Right lobe of liver (tissue), 6 donors: Measurements from ENCODE around the gene GPR89A. TPM values are rescaled to one million over a fixed set of nuclear protein-coding genes. Genes with fewer than 3 reads are reported as not detected.
A peak's percentile ranks its signal among the peaks of the same experiment; 100 is the strongest.
"Not testable (repeated sequence)": the region's sequence is repeated elsewhere in the genome, so short reads cannot be mapped to it uniquely, and the experiment has no call there.

Source experiments
- ATAC-seq, 4 donors: fragments of 200-7000 bp; cut with Tn5 transposase; one replicate each; pipeline ENCODE4 v1.9.1; 2020; ENCODE audit warnings: mild to moderate bottlenecking in 4 of 4, moderate library complexity in 4 of 4
- DNase-seq, 3 donors: peaks; one replicate each; pipeline ENCODE4 v3.0.0-alpha.2; 2020
- H3K27ac ChIP-seq, 3 donors: fragments of 200-600 bp; one replicate each; pipeline ENCODE4 v1.8.0; 2022
- H3K27me3 ChIP-seq, 2 donors: fragments of 200-600 bp; one replicate each; pipeline ENCODE4 v1.8.0; 2022
- H3K36me3 ChIP-seq, 4 donors: fragments of 200-600 bp; sonication (generic) in 1 of 4; one replicate each; pipeline versions ENCODE4 v1.5.1 to v1.8.0; 2017 to 2022; ENCODE audit warnings: control low read depth in 1 of 4
- H3K4me1 ChIP-seq, 4 donors: fragments of 200-600 bp; sonication (generic) in 1 of 4; one replicate each; pipeline versions ENCODE4 v1.5.1 to v1.8.0; 2017 to 2022; ENCODE audit warnings: control low read depth in 1 of 4
- H3K4me3 ChIP-seq, 3 donors: fragments of 200-600 bp; one replicate each; pipeline ENCODE4 v1.8.0; 2022
- H3K9me3 ChIP-seq, 4 donors: fragments of 200-600 bp; sonication (generic) in 1 of 4; one replicate each; pipeline versions ENCODE4 v1.5.1 to v1.8.0; 2017 to 2022; ENCODE audit warnings: control low read depth in 1 of 4
- CTCF ChIP-seq, 4 donors: fragments of 200-600 bp in 3 of 4; fragments of 450-650 bp in 1 of 4; IDR thresholded peaks; one replicate each; pipeline versions ENCODE4 v1.5.1 to v1.8.0; 2016 to 2022; ENCODE audit warnings: antibody characterized with exemption in 4 of 4, mild to moderate bottlenecking in 2 of 4
- POLR2A ChIP-seq: fragments of 450-650 bp; IDR thresholded peaks from one replicate; pipeline ENCODE4 v1.6.1; 2017; ENCODE audit warnings: antibody characterized with exemption, mild to moderate bottlenecking
- WGBS: methylation state at CpG from one replicate; pipeline ENCODE4 v1.1.6; 2018; ENCODE audit warnings: low coverage, low lambda C conversion rate; ENCODE audit not compliant: insufficient coverage; ENCODE audit errors: missing lambda C conversion rate; 5-methylcytosine and 5-hydroxymethylcytosine counted together
- intact Hi-C, 2 donors: fragments of 100-400 bp; cut with DNase I; formaldehyde crosslinking; loops; one replicate each; pipeline versions ENCODE4 v1.11.2 to v1.14.1; 2022
- total RNA-seq, 6 experiments: library from RNA; depleted of rRNA in 2 of 6; stranded (reverse); fragments of >200 nt in 2 of 6; fragmentation: NEBNext Ultra II Directional in 3 of 6; extraction: Animal tissue kit (Norgen Biotek cat#: 25700) in 3 of 6; gene quantifications; one replicate each; pipeline versions ENCODE4 v1.1.0 to v1.2.4, GENCODE V29; 2016 to 2023
- donor health status: DM: no; HTN: yes; CAD: no.
- donor health status: DM: no; HTN: no; CAD: no.
- donor health status: DM: no; HTN: no; CAD: no.
- donor health status: DM: no; HTN: yes; CAD: no.
- donor health status: DM: no; HTN: yes; CAD: no.

The GPR89A gene
- total RNA-seq, 6 experiments from 2014 or later, result 11.6 to 21.1 (median 15.5) TPM

DNA sequence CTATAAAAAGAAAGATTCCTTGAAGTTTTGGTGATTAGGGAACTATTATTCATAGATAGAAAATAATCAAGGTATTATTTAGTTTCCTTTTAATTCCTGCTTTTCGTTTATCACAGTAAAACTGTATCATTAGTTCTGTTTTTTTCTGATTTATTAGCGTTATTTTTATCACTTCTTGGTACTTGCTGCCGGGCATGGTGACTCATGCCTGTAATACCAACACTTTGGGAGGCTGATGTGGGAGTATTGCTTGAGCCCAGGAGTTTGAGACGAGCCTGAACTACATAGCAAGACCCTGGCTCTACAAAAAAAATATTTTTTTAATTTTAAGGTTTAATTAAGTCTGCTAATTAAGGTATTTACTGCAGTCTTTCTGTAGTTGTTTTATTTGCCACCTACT lies 57.2 kb downstream of the GPR89A start:
- H3K4me1 ChIP-seq, H3K4me3 ChIP-seq, H3K27me3 ChIP-seq, ATAC-seq, DNase-seq, H3K9me3 ChIP-seq, H3K36me3 ChIP-seq, intact Hi-C loops, H3K27ac ChIP-seq: not testable (repeated sequence)
- WGBS, result 72% methylated on average over 4 of the region's 4 CpGs

DNA sequence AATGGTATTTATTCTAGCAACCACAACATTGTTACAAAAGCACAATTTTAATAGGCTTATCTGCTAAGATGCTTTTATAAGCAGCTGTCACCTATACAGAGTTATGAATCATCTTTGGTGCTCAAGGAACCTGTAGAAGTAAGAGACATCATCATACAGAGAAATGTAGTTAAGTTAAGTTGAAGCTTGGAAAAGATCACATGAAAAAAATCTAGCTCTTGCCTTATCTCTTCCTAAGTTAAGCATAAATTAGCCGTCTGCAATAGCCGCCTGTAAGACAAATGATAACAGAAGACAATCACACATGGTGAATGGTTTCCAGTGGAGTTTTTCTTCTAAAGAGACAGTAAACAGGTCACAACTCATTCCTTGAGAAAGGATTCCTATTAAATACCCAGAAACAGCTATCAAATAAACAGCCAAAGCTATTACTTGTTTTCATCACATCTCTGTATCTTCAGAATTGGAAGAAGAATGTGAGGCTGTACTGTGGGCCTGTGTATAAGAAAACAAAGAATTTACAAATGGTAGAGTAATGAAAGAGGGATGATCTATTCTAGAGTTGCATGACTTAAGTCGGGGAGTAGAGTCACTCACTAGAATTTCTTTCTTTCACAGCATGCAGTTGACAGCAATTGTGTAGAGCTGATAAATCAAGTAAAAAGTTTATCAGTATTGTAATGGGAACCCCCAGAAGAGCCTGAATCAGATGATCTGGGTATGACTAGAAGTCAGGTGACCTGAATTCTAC lies 63.4 kb downstream of the GPR89A start:
- H3K27me3 ChIP-seq, H3K4me1 ChIP-seq, H3K27ac ChIP-seq, H3K4me3 ChIP-seq, H3K36me3 ChIP-seq, intact Hi-C loops, H3K9me3 ChIP-seq, DNase-seq, ATAC-seq: not testable (repeated sequence)
- WGBS, result 100% methylated on average over 2 of the region's 3 CpGs

DNA sequence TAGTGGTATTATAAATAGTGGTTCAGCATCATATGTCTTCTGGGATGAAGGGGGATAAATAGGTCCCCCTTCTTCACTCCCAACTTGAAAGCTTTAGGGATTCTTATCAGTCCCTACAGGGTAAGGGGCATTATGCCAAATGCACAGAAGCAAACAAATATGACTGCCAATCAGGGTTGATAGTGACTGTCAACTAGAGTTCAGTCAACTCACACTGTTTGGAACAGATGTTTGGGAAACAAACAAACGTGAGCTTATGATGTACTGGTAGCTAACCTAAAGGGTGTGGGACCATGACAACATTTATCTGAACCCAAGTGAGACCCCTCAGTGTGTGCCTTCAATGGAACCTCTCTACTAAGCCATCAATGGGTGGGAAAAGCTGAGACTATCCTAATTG lies 65.4 kb downstream of the GPR89A start:
- intact Hi-C loops, result not testable (repeated sequence)

GRCh38 chr1:145684858-145685257 lies 77.1 kb downstream of the GPR89A start:
- H3K27ac ChIP-seq, H3K9me3 ChIP-seq, intact Hi-C loops, DNase-seq, H3K4me3 ChIP-seq, H3K27me3 ChIP-seq, H3K4me1 ChIP-seq, ATAC-seq: not testable (repeated sequence)
- WGBS, result 94% methylated on average over 2 of the region's 3 CpGs
- H3K36me3 ChIP-seq, result peaks cover 0 to 15% (median 7%) of the 10 kb centered on the region in 4 donors

More for the DNA sequence above, 65.4 kb downstream of the GPR89A start:
- not testable (repeated sequence) for H3K4me3 ChIP-seq, H3K27me3 ChIP-seq, DNase-seq, H3K4me1 ChIP-seq, H3K9me3 ChIP-seq, H3K36me3 ChIP-seq, H3K27ac ChIP-seq
- ATAC-seq, result peak; percentile 22 to 62 (median 58)
- no CpG with 5 or more reads among the region's 1 CpG for WGBS

DNA sequence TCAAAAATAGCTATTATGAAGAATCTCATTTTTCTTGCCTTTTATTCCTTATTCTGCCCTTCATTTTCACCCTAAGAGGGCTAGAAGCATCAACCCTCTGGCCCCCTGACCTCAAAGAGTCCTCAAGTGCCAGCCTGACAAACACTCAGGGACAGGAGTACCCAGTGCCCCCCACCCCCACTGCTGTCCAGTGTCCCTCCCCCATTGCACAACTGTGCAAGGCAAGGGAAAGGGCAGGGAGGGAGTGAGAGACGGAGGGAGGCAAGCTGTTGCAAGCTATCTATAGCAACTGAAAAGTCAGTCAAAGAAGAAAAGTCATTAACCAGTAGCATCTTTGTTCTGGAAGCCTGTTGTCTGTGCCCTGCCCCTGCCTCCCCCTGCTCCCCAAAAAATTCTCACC lies 78.3 kb downstream of the GPR89A start:
- intact Hi-C loops, H3K27ac ChIP-seq, H3K27me3 ChIP-seq, H3K9me3 ChIP-seq, ATAC-seq, H3K4me3 ChIP-seq, DNase-seq: not testable (repeated sequence)
- Histone ChIP-seq H3K4me1 (peaks cover 0 to 13% (median 2%) of the 10 kb centered on the region in 4 donors), H3K36me3 (peaks cover 0 to 15% (median 7%) of the 10 kb centered on the region in 4 donors)
- WGBS, result no CpG with 5 or more reads among the region's 1 CpG

DNA sequence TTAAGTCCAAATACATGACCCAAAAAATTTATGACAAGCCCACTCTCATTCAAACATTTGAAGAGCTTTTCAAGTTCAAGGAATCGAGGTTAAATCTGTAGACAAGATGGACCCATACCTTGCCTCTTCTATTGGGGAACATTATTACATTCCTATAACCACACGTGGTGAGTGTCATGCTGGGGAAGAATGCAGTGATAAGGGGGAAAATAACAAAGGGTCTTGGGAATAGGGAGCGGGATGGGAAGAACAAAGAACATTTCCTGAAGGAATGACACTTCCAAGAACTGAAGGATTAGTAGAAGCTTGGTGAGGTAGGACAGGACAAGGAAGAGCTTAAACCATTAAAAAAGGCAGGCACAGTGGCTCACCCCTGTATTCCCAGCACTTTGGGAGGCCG lies 80.5 kb downstream of the GPR89A start:
- H3K4me3 ChIP-seq, result no peak overlapping the region
- ATAC-seq (no peak), DNase-seq (no peak)
- no peak for TF ChIP-seq POLR2A
- no peak for TF ChIP-seq CTCF (IDR thresholded peaks at IDR 0.05)
- H3K27me3 ChIP-seq, result no peaks in the 10 kb centered on the region
- no peak overlapping the region for H3K27ac ChIP-seq
- H3K36me3 ChIP-seq, result peaks cover 0 to 15% (median 7%) of the 10 kb centered on the region in 4 donors
- WGBS, result 69% methylated on average over 3 of the region's 4 CpGs
- no peaks in the 10 kb centered on the region for H3K9me3 ChIP-seq
- H3K4me1 ChIP-seq, result peaks cover 0 to 31% (median 13%) of the 10 kb centered on the region in 4 donors
- intact Hi-C loops, result no loop called here

- Histone ChIP-seq H3K36me3 (peaks cover 0 to 15% (median 7%) of the 10 kb centered on the region in 4 donors), H3K4me3 (no peak overlapping the region), H3K27me3 (no peaks in the 10 kb centered on the region), H3K4me1 (peaks cover 0 to 31% (median 13%) of the 10 kb centered on the region in 4 donors), H3K9me3 (no peaks in the 10 kb centered on the region), H3K27ac (no peak overlapping the region)
- no peak for DNase-seq
- TF ChIP-seq POLR2A, result no peak
- TF ChIP-seq CTCF (IDR thresholded peaks at IDR 0.05), result no peak
- intact Hi-C loops, result no loop called here
- WGBS, result no CpG with 5 or more reads among the region's 6 CpGs
- no peak for ATAC-seq
These were observed 81.1 kb downstream of the GPR89A start for GRCh38 chr1:145688924-145689323.
